ENCODE results near the gene SEMA6A.

DNA sequence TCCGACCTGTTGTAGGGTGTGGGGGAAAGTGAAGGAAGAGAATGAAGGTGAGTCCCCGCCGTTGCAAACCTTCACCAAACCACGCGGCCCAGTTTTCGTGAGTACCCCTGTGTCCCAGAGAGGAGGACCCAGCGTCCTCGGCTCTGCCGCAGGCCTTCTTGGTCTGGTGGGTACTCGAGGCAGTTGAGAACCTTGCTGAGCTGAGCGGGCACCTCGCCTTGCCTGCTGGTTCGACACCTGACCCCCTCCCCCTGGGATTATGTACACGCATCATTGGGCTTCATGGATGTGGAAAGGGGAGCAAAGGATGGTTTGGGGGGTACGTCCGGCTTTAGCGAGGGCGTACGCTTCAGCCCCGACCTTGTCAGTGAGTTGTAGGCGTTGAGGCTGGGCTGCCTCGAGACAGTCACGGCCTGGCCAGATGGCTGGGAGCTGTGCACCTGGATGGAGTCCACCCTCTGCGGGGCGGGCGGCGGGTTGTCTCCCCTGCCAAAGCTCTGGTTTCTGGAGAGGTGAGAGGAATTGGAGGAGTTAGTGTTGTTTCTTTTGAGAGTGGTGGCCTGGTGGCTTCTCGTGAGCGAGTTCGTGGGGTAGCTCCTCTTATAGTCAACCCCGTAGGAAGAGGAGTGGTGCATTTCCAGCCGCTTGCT, 128.1 kb downstream of the SEMA6A start:
- TF ChIP-seq RAD21 (IDR thresholded peaks at IDR 0.05; ENCODE audit: low read length) (no peak), YY1 (IDR thresholded peaks at IDR 0.05; ENCODE audit: low read depth) (no peak), RFX5 (IDR thresholded peaks at IDR 0.05; ENCODE audit: low read length) (no peak), EP300 (IDR thresholded peaks at IDR 0.05; ENCODE audit: borderline replicate concordance in 1 of 2, low read depth in 1 of 2, low read length in 1 of 2) (no peak), CTCF (IDR thresholded peaks at IDR 0.05) (no peak), SIN3A (IDR thresholded peaks at IDR 0.05; ENCODE audit: borderline replicate concordance, low read depth, low read length) (no peak), GATA2 (CRISPR knock-in tag; IDR thresholded peaks at IDR 0.05) (no peak), EZH2phosphoT487 (IDR thresholded peaks at IDR 0.05; ENCODE audit: borderline replicate concordance, low read depth) (no peak), TCF12 (IDR thresholded peaks at IDR 0.05) (no peak)
